Measurements from ENCODE around the gene ZFR.
"Not testable (repeated sequence)": the region's sequence is repeated elsewhere in the genome, so short reads cannot be mapped to it uniquely, and the experiment has no call there.

The ZFR gene

DNA sequence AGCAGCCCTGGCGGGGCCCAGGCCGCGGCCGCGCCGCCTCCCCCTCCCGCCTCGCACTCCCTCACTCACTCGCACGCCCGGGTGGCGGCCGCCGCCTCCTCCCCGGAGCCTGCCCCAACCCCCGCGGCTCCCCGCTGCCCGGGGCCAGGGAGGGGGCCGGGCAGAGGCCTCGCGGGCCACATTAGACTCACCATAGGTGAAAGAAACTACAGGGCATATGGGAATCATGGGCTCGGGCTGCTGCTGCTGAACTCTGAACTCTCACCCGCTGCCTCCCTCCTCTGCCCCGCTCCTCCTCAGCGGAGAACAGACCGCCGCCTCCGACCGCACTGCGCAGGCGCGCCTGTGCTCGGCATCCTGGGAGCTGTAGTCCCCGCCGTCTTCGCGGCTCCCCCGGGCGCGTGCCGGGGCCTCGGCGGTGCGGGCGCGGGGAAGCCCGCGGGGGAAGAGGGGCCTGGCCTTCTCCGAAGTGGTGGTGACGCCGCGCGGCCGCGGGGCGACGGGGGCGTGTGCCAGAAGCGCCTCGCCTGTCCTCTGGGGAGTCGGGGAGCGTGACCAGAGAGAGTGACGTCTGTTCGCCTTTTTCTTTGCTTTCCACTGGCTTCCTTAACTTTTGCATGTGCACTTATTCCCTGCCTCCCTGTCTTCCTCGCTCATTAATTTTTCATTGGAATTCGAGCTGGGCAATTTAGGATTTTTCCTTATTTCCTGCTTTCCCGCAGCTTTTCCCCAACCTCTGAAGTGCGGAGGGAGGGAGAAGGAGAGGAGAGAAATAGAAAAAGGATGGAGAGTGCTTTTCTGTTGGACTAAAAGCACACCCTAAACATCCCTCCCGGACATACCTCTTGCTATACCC lies at the start of gene ZFR:
TSS of gene ZFR (minus strand) at position 310 of the 856 bp plus-strand sequence. CDS start at position 228, 82 bp downstream.
- peak; percentile 15 for DNase-seq

DNA sequence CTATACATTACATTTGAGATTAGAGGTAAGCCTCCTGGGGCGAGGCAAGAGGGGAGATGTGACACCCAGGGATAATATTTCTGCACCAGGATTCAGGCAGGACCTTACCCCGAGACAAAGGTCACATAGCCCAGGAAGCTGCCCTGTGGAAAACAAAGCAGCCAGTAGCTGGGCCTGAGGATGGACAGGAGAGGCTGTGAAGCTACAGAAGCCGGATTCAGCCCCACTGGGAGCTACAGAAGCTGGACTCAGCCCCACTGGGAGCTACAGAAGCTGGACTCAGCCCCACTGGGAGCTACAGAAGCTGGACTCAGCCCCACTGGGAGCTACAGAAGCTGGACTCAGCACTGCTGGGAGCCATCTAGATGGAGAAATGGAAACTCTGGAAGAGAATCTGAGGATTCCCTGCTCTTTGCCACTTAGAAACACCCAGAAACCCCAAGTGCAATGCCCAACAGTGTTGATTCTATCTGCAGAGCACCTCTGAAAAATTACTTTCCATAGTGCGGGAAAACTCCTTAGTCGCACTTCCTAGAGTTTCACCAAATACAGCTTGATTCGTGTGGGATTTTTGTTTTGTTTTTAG lies 46.5 kb upstream of the ZFR start:
- DNase-seq = no peak

DNA sequence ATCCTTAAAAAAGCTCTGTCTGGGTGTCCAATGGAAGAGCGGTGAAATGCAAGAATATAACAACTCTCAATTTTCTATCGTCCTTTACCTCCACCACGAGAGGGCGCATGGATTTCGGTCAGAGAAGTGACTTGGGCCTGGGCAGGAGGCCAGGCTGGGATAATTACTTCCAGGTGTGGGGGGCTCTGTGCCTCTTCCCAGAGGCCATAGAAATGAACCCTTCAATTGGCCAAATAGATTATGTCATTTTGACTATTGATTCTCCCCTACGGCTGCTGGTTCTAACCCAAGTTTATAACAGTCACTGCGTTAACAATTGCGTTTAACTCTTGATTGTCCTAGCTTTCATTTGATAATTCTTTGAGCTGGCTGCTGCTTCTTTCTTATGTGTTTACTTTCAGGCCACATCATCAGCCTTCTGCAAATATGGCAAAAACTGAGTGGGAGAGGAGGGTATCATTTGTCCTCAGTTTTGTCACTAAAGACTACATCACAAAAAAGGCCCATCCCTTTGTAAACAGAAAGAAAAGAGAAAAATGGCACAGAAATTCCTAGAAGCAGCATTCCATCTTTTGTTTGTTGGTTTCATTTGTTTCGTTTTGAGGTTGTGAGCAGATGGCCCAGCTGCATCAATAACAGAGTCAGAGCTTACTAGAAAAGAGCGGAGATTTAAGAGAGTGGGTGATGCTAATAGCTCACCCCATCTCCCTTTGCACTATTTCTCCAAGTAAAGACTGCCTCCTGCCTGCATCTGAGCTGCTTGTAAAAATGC lies 45.4 kb upstream of the ZFR start:
- DNase-seq = peak; percentile 83

DNA sequence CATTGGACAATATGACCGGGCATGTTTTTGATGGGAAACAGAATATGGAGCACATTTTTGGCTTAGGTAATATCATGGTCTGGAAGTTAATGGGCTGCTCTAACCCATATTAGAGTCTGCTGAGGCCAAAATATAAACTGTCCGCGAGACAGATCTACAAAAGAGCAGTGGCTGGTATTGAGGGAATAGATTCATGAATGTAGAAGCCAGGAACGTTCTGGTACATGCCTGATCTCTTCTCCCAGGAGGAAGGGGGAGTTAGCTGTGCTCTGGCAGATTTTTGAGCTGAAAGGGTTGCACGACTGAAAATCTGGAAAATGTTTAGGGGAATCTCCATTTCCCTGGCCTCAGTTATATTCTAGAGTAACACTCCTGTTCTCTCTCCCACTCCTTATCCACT lies 42.9 kb upstream of the ZFR start:
- DNase-seq = no peak

DNA sequence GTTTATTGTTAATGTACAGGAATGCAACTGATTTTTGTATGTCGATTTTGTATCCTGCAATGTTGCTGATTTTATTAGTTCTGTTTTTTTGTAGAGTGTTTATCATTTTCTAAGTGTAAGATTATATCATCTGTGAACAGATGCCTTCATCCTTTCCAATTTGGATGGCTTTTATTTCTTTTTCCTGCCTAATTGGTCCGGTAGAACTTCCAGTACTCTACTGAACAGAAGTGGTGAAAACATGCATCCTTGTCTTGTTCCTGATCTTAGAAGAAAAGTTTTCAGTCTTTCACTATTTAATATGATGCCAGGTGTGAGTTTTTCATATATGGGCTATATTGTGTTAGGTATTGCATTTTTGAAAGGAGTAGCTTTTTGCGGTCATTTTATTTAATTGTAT lies 42.5 kb upstream of the ZFR start:
- DNase-seq = no peak

DNA sequence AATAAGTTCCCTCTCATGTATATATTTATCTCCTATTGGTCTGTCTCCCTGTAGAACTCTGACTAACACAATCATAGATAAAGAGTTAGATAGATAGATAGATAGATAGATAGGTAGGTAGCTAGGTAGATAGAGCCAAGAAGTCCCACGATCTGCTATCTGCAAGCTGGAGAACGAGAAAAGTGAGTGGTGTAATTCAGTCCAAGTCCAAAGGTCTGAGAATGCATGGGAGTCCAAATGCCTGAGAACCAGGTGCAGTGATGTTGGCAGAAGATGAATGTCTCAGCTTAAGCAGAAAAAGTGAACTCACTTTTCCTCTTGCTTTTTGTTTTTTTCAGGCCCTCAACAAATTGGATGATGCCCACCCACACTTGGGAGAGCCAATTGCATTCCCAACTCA lies 37.7 kb upstream of the ZFR start:
- DNase-seq = no peak

DNA sequence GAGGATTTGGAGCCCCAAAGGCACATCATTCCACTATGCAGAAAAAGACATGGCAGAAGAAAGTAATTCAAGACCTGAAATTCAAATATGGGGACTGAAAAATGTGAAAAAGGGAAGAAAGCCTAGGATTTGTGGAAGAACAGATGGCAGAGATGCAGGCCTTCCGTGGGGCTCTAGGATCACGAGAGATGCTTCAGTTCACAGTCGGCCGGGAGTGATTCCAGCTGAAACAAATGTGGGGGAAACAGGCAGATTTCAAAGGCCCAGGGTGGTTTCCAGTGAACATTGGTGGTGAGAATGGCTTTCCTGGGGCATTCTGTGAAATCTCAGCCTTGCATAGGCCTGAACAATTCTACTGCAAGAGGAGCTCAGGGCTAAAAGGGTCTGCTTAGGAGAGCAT lies 34.6 kb upstream of the ZFR start:
- DNase-seq = no peak

DNA sequence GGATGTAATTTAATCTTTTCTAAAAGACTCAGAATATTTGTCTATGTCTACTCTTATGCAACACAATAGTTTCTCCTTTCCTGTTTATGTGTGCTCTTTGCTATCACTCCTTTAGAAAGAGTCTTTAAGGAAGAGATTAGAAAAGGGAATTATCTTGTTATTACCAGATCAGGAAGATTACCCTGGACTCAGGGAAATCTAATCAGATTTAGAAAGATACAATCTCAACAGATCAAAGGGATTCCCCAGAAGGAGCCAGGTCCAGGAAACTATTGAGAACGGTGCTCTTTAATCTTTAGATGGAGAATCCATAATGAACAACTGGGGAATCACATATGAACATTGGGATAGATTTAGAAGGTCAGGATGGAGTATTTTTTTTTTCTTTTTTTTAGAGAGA lies 32.4 kb upstream of the ZFR start:
- DNase-seq = no peak

DNA sequence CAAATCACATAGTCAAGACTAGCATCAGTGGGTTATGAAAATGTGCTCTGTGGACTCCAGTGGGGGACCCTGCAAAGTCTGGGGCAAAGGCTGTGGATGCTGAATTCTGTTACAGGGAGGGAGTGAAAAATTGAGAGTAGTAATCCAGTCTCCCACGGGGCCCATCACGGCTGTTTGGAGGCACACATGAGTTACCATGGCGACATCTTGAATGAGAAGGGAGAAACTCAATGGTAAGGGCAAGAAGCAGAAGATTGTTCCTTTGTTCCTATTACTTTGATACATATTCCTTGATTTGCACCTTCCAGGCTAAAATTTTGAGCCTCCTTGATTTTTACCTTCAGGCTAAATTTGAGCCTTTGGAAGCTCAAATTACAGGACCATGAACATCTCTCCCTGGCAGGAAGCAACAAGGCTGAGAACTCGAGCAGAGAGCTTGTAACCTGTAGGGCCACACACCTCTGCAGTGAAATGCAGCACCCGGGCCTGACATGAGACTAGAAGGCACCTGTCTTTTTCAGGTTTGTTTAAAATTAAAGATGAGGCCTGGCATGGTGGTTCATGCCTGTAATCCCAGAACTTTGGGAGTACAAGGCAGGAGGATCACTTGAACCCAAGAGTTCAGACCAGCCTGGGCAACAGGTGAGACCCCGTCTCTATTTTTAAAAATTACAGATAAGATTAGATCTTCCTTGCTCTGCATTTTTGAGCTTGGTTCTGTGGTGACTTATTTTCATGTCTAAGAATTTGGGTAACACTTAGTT lies 31.0 kb upstream of the ZFR start:
- no peak for DNase-seq

DNA sequence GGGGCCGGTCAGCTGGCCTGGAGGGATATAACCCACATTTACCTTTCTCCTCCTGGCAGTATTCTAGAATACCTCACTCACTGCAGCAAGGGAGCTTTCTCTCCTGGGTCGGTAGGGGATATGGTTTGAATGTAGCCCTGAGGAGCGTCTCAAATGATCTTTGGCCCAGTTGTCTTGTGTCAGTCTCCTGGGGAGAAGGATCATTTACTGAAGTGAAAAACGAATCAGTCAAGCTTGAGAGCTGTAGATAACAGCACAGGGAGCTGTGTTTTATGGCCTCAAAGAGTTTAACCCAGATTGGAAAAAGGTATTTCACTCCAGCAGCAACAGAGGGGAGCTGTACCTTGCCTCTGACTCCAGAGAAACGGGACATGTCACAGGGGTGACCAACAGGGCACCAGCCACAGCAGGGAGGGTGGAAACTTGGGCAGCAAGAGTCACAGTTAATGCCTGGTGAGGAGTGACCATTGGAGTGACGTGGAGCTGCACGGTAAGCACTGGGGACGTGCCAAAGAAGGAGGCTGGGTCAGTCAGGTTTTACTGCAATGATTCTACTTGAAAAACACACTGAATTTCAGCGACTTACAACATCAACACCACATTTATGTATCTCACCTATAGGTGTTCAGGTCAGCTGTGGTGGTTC lies 29.8 kb upstream of the ZFR start:
- no peak for DNase-seq

DNA sequence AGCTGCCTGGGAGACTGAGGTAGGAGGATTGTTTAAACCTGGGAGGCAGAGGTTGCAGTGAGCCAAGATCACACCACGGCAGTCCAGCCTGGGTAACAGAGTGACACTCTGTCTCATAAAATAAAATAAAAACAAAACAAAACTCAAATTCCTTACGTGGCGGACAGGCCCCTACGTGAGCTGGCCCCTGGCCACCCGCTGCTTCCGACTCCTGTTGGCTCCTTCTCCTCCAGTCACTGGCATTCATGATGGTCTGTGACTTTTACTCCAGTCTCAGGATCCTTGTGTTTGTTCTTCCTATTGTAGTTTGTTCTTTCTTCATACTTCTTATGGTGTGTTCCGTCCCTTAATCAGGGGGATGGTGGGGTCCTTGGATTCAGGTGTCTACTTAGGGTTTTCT lies 28.5 kb upstream of the ZFR start:
- no peak for DNase-seq

DNA sequence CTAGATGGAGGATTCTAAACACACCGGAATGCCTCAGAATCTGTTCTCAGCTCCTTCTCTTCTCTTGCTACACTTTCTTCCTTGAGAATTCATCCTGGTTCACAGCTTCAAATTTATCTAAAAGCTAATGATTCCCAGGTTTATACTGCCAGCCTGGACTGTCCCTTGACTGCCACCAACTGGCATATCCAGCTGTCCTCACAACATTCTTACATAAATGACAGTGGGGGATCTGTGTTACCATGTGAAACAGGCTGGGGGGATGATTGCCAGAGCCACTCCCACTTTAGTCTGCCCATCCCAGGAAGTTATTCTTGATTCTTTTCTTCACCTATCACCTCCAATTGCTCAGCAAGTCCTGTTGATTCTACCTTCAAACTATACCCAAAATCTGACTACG lies 27.2 kb upstream of the ZFR start:
- DNase-seq = no peak

DNA sequence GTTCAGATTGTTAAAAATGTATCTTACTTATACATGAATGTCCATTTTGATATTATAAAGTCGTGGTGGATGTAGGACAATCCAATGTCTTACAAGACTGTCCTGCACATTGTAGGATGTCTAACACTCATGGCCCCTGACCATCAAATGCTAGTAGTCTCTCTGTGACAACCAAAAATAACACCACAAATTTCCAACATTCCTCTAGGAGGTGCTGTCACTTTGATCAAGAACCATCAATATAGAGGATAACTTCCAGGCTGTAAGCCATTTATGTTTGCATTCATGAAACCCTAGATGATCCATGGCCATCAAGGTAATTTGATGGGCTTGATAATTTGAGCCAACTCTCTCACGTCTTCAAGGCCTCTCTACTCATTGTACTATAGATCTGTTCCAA lies 20.5 kb upstream of the ZFR start:
- no peak for DNase-seq

DNA sequence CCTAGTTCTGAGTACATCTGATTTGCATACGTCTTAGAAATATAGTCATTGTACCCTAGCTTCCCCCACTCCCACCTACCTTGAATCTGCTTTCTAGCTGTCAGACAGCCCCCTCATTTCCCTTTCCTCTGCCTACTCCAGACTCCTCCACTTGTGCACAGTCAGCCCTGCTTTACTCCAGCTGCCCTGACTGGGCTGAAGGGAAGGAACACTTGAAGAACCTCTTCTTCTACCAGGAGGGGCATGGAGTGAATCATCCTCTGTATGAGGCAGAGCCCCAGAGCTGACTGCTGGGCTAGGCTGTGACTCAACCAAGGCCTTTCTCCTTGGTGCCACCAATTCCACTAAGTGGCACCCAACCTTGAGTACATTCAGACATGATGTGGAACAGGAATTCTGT lies 18.1 kb upstream of the ZFR start:
- no peak for DNase-seq

DNA sequence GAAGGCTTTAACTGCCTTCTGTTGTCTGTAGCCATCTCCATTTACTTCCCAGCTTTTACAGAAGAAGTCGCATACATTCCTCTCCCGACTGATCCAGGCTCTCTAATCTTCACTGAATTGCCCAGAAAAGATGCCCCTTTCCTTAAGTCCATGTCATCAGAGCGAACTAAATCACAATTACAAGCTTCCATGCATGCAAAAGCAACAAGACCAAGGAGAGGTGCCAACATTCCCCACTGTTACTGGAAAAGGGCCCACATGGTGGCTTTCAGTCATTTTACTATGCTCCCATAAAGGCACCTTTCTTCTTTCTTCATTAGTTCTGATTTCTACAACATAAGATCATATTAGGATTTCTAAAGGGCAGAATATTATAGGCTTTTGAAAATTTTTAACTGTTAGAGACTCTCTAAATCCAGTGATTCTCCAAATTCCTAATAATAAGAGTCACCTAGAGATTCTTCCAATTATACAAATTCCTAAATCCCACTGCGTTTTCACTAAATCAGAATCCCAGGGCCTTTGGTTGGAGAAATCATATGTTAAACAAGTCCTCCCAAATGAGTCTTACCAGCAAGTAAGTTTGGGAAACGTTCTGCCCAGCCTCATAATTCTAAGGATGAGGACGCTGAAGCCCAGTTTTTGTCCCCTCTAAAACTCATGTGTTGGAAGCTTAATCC lies 17.0 kb upstream of the ZFR start:
- DNase-seq = no peak

DNA sequence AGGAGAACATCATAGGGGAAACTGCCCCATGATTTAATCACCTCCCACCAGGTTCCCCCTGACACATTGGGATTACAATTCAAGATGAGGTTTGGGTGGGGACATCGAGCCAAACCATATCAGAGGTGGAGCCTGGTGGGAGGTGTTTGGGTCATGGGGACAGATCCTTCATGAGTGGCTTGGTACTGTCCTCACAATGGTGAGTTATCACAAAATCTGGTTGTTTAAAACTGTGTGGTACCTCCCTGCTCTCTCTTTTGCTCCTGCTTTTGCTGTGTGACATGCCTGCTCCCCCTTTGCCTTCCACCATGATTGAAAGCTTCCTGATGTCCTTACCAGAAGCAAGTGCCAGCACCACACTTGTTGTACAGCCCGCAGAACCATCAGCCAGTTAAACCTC lies 16.2 kb upstream of the ZFR start:
- no peak for DNase-seq

DNA sequence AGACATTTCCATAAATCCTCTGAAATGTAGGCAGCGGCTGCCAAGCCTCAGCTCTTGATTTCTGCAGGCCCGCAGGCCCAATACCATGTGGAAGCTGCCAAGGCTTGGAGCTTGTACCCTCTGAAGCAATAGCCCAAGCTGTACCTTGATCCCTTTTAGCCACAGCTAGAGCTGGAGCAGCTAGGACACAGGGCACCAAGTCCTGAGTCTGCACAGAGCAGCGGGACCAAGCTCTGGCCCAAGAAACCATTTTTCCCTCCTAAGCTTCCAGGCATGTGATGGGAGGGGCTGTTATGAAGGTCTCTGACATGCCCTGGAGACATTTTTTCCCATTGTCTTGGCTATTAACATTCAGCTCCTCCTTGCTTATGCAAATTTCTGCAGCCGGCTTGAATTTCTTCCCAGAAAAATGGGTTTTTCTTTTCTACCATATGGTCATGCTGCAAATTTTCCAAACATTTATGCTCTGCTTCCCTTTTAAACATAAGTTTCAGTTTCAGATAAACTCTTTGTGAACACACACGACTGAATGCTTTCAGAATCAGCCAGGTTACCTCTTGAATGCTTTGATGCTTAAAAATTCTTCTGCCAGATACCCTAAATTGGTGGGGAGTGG lies 14.4 kb upstream of the ZFR start:
- no peak for DNase-seq

DNA sequence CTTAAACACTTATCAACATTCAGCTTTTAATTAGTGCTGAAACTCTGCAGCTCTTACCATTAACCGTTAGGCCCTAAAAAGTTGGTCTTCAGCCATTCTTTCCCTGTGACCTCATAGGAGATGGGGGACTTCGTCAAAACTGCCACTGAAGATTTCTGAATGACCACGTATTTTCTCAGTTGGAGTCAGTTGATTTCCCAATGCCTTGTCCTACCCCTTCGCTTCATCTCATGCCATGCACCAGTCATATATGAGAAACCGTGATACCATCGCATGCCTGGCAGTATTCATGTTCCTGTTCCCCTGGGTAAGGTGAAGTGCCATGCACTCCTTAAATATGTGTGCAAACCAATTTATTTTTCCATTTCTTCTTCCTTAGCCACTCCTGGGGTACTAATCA lies 10.8 kb upstream of the ZFR start:
- DNase-seq = no peak

DNA sequence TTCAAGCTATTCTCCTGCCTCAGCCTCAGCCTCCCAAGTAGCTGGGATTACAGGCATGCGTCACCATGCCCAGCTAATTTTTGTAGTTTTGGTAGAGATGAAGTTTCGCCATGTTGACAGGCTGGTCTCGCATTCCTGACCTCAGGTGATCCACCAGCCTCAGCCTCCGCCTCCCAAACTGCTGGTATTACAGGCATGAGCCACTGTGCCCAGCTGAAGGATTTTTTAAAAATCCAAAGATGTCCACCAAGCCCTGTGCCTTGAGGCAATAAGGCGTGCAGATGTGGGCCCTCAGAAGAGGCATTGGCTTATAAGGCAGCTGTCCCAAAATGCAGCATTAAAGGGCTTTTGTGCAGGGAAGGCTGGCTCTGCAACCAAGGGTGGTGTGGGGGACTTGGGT lies 10.3 kb upstream of the ZFR start:
- DNase-seq = no peak

DNA sequence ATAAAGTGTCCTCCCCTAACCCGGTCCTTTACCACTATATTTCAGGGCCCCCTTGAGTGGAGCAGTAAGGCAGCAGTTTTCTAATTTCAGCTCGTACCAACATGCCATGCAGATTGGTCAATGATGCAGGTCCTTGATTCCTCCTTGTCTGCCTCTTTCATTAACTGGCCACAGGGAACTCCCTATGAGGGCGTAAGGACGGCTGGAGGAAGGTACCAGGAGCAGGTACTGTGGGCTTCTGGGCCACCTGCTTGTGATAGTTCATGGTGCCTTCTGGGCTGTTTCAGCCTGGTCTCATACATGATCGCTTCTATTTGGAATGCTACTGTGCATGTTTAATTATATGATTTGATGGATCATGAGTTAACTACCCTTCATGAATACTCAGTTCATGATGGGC lies 9.4 kb upstream of the ZFR start:
- no peak for DNase-seq

DNA sequence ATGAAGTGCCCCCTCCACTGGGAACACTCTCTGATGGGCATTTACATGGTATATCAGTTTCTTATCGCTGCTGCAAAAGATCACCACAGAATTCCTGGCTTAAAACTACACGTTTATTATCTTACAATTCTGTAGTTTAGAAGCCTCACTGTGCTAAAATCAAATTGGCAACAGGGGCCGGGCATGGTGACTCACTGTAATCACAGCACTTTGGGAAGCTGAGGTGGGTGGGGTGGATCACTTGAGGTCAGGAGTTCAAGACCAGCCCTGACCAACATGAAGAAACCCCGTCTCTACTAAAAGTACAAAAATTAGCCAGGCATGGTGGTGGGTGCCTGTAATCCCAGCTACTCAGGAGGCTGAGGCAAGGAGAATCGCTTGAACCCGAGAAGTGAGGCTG lies 7.8 kb upstream of the ZFR start:
- DNase-seq = not testable (repeated sequence)

DNA sequence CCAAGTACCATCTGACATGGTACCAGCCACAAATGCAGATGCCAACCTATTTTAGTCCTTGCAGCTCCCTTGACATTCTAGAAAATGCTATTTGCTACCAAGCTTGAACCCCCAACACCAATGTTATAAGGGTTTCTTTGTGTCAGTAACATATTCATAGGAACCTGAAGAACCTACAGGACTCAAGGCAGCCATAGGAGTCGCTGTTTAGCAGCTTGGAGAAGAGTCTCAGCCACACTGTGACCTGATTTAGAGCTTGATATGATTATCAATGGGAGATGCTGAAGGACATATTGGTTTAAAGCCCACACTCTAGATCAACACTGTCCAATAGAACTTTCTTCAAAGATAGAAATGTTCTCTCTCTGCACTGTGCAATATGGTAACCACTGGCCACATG lies 6.4 kb upstream of the ZFR start:
- no peak for DNase-seq
